GM19372 (cell line): ENCODE measurements around the gene ENOX1.

ENCODE experiments used
- ATAC-seq: cut with Tn5 transposase; IDR thresholded peaks from one replicate; pipeline ENCODE4 v1.9.1; 2021; ENCODE audit warnings: mild to moderate bottlenecking, low read depth, moderate library complexity; ENCODE audit not compliant: unreplicated experiment

Gene ENOX1

GRCh38 chr13:43786472-43786765 is 353 bp downstream of the ENOX1 start:
- ATAC-seq, result peak; percentile 25

GRCh38 chr13:43785650-43786471 is 911 bp downstream of the ENOX1 start:
- no peak for ATAC-seq

GRCh38 chr13:43785261-43785649 is 1.5 kb downstream of the ENOX1 start:
- no peak for ATAC-seq

GRCh38 chr13:43784496-43784895 is 2.3 kb downstream of the ENOX1 start:
- ATAC-seq, result no peak

- ATAC-seq, result no peak
Measured at GRCh38 chr13:43783820-43784219, 3.0 kb downstream of the ENOX1 start.

- no peak for ATAC-seq
Measured at GRCh38 chr13:43782686-43783085, 4.1 kb downstream of the ENOX1 start.

- no peak for ATAC-seq
Measured at GRCh38 chr13:43780666-43781065, 6.1 kb downstream of the ENOX1 start.

GRCh38 chr13:43776501-43777079 is 10.2 kb downstream of the ENOX1 start:
- no peak for ATAC-seq

GRCh38 chr13:43776006-43776405 is 10.8 kb downstream of the ENOX1 start:
- ATAC-seq, result no peak

GRCh38 chr13:43773602-43774001 is 13.2 kb downstream of the ENOX1 start:
- ATAC-seq, result no peak

- ATAC-seq, result no peak
Measured at GRCh38 chr13:43770871-43771270, 15.9 kb downstream of the ENOX1 start.

- no peak for ATAC-seq
Measured at GRCh38 chr13:43769529-43769928, 17.2 kb downstream of the ENOX1 start.

GRCh38 chr13:43767341-43767931 is 19.3 kb downstream of the ENOX1 start:
- no peak for ATAC-seq

GRCh38 chr13:43766725-43767124 is 20.0 kb downstream of the ENOX1 start:
- ATAC-seq, result no peak

- no peak for ATAC-seq
Measured at GRCh38 chr13:43764349-43764748, 22.4 kb downstream of the ENOX1 start.

- ATAC-seq, result no peak
Measured at GRCh38 chr13:43763143-43763759, 23.5 kb downstream of the ENOX1 start.

GRCh38 chr13:43761616-43762315 is 25.0 kb downstream of the ENOX1 start:
- ATAC-seq, result no peak

- ATAC-seq, result no peak
Measured at GRCh38 chr13:43760257-43760656, 26.5 kb downstream of the ENOX1 start.

- ATAC-seq, result no peak
Measured at GRCh38 chr13:43758834-43759233, 27.9 kb downstream of the ENOX1 start.

- ATAC-seq, result no peak
Measured at GRCh38 chr13:43757266-43757665, 29.5 kb downstream of the ENOX1 start.

GRCh38 chr13:43755844-43756243 is 30.9 kb downstream of the ENOX1 start:
- no peak for ATAC-seq
